Activated naive CD8-positive, alpha-beta T cell treated with anti-CD3 and anti-CD28 coated beads, Interleukin-2, amount 50 U/mL, for 24 hours (primary cell): ENCODE results near the gene TMSB4X.

Source experiments
- ATAC-seq: fragments of 150-1000 bp; cut with Tn5 transposase; one replicate; pipeline ENCODE4 v1.10.0; 2021
- DNase-seq: peaks from one replicate; pipeline ENCODE4 v3.0.0; 2021
- H3K27ac Mint-ChIP-seq: one replicate; pipeline ENCODE4 v1.8.0; 2021; ENCODE audit warnings: mild to moderate bottlenecking, mixed read lengths
- H3K27me3 Mint-ChIP-seq: one replicate; pipeline ENCODE4 v1.8.0; 2021; ENCODE audit warnings: mixed read lengths
- H3K36me3 Mint-ChIP-seq: one replicate; pipeline ENCODE4 v1.8.0; 2021; ENCODE audit warnings: low read depth, mixed read lengths
- H3K4me1 Mint-ChIP-seq: one replicate; pipeline ENCODE4 v1.8.0; 2021; ENCODE audit warnings: mixed read lengths
- H3K4me3 Mint-ChIP-seq: one replicate; pipeline ENCODE4 v1.8.0; 2021; ENCODE audit warnings: mild to moderate bottlenecking, moderate library complexity, mixed read lengths
- H3K9me3 Mint-ChIP-seq: one replicate; pipeline ENCODE4 v1.8.0; 2021; ENCODE audit warnings: mixed read lengths

TMSB4X gene

DNA sequence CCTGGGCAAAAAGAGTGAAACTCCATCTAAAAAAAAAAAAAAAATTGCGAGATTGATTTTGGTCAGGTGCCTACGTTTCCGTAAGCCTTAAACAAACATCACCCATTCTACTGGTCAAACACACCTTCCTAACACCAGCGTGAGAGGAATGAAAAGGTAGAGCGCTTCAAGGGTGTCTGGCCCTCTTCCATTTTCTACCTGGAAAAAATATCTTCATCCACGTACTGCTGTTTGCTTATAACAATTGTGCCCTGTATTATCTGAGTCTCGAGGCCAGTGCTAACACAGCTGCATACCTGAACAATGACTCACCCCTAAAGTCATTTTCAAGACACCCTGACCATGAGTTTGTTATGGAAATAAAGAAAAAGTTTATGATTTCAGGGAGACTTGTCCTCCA is 13.9 kb downstream of the TMSB4X start:
- peaks cover 2% of the 10 kb centered on the region for H3K36me3 Mint-ChIP-seq
- ATAC-seq, result no peak
- H3K27me3 Mint-ChIP-seq, result no peaks in the 10 kb centered on the region
- no peak overlapping the region for H3K27ac Mint-ChIP-seq
- DNase-seq, result no peak
- H3K4me3 Mint-ChIP-seq, result no peak overlapping the region
- H3K9me3 Mint-ChIP-seq, result no peaks in the 10 kb centered on the region
- H3K4me1 Mint-ChIP-seq, result peaks cover 82% of the 10 kb centered on the region

- peaks cover 2% of the 10 kb centered on the region for H3K36me3 Mint-ChIP-seq
- no peaks in the 10 kb centered on the region for H3K27me3 Mint-ChIP-seq
- H3K4me1 Mint-ChIP-seq, result peaks cover 80% of the 10 kb centered on the region
- no peak for ATAC-seq
- no peaks in the 10 kb centered on the region for H3K9me3 Mint-ChIP-seq
- H3K4me3 Mint-ChIP-seq, result no peak overlapping the region
- no peak overlapping the region for H3K27ac Mint-ChIP-seq
- DNase-seq, result no peak
Observed at GRCh38 chrX:12989461-12989860, 14.6 kb downstream of the TMSB4X start.

- H3K4me1 Mint-ChIP-seq, result peaks cover 69% of the 10 kb centered on the region
- DNase-seq, result no peak
- no peaks in the 10 kb centered on the region for H3K27me3 Mint-ChIP-seq
- no peak overlapping the region for H3K27ac Mint-ChIP-seq
- no peak overlapping the region for H3K4me3 Mint-ChIP-seq
- H3K36me3 Mint-ChIP-seq, result no peaks in the 10 kb centered on the region
- H3K9me3 Mint-ChIP-seq, result peaks cover 3% of the 10 kb centered on the region
- no peak for ATAC-seq
Observed at GRCh38 chrX:12991575-12991974, 16.7 kb downstream of the TMSB4X start.

GRCh38 chrX:12992544-12993118 is 17.7 kb downstream of the TMSB4X start:
- no peaks in the 10 kb centered on the region for H3K27me3 Mint-ChIP-seq
- H3K9me3 Mint-ChIP-seq, result peaks cover 3% of the 10 kb centered on the region
- ATAC-seq (no peak), DNase-seq (no peak)
- no peak overlapping the region for H3K27ac Mint-ChIP-seq
- H3K4me3 Mint-ChIP-seq, result no peak overlapping the region
- no peaks in the 10 kb centered on the region for H3K36me3 Mint-ChIP-seq
- H3K4me1 Mint-ChIP-seq, result peaks cover 70% of the 10 kb centered on the region

DNA sequence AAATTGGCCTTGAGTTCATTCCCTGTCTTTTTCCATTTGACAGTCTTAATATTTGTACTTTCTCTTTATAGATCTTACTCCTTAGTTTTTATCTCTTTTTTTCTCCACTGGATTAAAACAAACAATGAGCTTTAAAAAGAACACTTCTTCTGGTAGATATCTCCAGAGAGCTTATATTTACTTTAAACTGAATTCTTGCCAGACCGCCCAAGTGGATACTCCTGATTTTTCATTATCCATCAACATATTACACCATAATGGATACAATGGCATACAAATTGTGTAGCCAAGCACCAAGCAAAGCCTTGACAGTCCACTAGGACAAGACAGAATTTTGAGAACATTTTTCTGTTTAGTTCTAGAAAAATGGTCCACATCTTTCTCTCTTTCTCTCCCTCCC is 18.9 kb downstream of the TMSB4X start:
- no peak overlapping the region for H3K4me3 Mint-ChIP-seq
- H3K27me3 Mint-ChIP-seq, result no peaks in the 10 kb centered on the region
- ATAC-seq (no peak), DNase-seq (no peak)
- H3K9me3 Mint-ChIP-seq, result peaks cover 3% of the 10 kb centered on the region
- peaks cover 71% of the 10 kb centered on the region for H3K4me1 Mint-ChIP-seq
- H3K27ac Mint-ChIP-seq, result no peak overlapping the region
- no peaks in the 10 kb centered on the region for H3K36me3 Mint-ChIP-seq

DNA sequence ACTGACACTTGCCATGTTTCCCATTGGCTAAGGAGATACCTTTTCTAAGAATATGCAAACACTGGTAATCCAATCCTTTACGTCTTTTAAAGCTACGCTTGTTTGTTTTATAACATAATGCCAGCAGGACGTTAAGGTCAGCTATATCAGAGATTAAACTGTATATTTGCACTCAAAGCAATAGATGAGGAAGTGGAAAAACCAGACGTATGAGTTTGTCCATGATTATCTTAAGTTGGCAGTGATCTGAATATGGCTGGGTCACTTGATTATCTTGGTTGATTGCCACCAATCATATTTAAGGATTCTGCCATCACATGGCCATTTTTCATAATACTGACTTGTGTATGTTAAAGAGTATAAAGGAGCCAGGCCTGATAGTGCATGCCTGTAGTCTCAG is 19.4 kb downstream of the TMSB4X start:
- peaks cover 3% of the 10 kb centered on the region for H3K9me3 Mint-ChIP-seq
- no peak for DNase-seq
- no peak overlapping the region for H3K4me3 Mint-ChIP-seq
- peaks cover 67% of the 10 kb centered on the region for H3K4me1 Mint-ChIP-seq
- H3K27me3 Mint-ChIP-seq, result no peaks in the 10 kb centered on the region
- no peak for ATAC-seq
- no peaks in the 10 kb centered on the region for H3K36me3 Mint-ChIP-seq
- H3K27ac Mint-ChIP-seq, result no peak overlapping the region

- Mint-ChIP-seq H3K27ac (peak overlapping the region; percentile 89), H3K27me3 (no peaks in the 10 kb centered on the region), H3K4me3 (no peak overlapping the region), H3K4me1 (peaks cover 70% of the 10 kb centered on the region), H3K9me3 (peaks cover 3% of the 10 kb centered on the region), H3K36me3 (no peaks in the 10 kb centered on the region)
- DNase-seq (no peak), ATAC-seq (no peak)
Observed at GRCh38 chrX:12996934-12997435, 22.1 kb downstream of the TMSB4X start.

DNA sequence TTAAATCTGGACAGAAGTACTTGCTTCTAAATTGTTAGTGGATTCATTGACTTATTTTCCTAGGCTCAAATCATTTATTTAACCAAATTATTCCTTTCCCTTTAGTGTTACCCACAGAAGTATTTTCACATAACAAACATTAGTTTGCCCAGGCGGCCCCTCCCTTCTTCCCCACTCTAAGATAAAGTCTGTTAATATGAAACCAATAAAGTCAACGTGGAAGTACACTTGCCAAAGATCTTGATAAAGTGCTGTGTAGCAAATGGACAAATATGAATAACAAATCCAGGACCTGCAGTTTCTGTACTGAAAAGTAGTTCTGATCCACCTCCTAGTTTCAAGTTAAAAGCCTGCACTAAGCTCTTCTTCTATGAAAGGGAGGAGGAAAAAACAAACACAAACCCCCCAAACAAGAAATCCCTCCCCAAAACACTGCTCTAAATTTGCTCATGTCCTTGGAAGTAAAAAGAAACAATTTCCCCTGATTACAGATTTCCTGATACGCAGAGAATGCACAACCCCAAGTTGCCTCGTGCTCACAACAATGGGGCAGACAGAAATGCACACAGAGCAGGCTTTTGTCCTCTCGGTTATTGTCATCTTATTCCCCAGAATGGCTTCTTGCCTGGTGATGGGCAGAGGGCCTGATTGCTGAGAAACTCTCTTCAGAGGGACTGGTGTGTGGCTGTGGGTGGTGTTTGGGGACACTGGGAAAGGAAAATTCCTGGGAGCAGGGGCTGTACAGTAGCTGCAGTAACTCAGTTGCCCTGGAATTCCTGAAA is 23.2 kb downstream of the TMSB4X start:
- H3K27ac Mint-ChIP-seq, result peak overlapping the region; percentile 89
- H3K36me3 Mint-ChIP-seq, result no peaks in the 10 kb centered on the region
- peaks cover 71% of the 10 kb centered on the region for H3K4me1 Mint-ChIP-seq
- DNase-seq (no peak), ATAC-seq (no peak)
- H3K4me3 Mint-ChIP-seq, result peak overlapping the region; percentile 56
- no peaks in the 10 kb centered on the region for H3K27me3 Mint-ChIP-seq
- H3K9me3 Mint-ChIP-seq, result peaks cover 3% of the 10 kb centered on the region

DNA sequence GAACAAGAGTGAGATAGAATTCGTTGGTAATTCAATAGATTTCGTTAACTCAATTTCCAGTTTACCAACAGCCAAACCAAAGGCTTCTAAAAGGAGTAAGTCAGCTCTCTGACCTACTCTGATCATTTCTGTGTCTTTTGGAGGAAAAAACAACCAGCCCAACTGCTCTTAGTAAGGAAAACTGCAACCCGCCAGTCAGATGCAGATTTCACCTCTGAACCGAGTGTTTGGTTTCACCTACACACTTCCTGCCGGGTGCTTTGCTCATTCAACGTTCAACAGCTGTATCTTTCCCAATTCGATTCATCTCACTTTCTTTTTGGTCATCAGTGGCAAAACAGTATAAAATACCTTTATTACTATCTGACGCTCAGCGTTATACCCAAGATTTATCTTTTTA is 24.5 kb downstream of the TMSB4X start:
- peaks cover 3% of the 10 kb centered on the region for H3K9me3 Mint-ChIP-seq
- ATAC-seq (peak; percentile 63), DNase-seq (peak; percentile 45)
- H3K36me3 Mint-ChIP-seq, result no peaks in the 10 kb centered on the region
- H3K4me3 Mint-ChIP-seq, result peak overlapping the region; percentile 76
- H3K27ac Mint-ChIP-seq, result peak overlapping the region; percentile 97
- no peaks in the 10 kb centered on the region for H3K27me3 Mint-ChIP-seq
- H3K4me1 Mint-ChIP-seq, result peaks cover 71% of the 10 kb centered on the region

DNA sequence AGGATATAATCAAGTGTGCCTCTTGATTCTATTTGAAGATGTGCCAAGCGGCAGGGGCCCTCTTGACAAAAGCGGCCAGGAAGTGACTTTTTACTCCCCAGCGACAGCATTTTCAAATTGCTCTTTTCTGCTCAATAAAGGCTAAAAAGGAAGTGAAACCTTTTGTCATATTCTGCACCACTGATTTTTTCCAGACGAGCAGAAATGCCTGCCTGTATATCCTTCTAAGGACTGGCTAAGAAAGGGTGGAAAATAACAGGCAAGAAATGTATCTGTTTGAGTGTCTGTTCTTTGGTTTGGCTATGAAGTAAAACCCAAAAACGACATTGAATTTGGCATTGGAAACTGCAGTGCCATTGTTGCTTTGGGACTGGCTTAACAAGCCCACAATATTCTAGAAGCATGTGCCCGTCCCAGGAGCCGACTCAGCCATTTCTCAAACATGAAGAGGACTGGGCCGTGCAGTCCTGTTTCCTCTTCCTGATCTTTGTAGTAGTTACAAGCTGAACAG is 25.4 kb downstream of the TMSB4X start:
- Mint-ChIP-seq H3K27ac (peak overlapping the region; percentile 97), H3K4me3 (peak overlapping the region; percentile 76), H3K36me3 (no peaks in the 10 kb centered on the region), H3K9me3 (peaks cover under 1% of the 10 kb centered on the region), H3K27me3 (no peaks in the 10 kb centered on the region), H3K4me1 (peaks cover 79% of the 10 kb centered on the region)
- no peak for DNase-seq
- peak; percentile 65 for ATAC-seq

DNA sequence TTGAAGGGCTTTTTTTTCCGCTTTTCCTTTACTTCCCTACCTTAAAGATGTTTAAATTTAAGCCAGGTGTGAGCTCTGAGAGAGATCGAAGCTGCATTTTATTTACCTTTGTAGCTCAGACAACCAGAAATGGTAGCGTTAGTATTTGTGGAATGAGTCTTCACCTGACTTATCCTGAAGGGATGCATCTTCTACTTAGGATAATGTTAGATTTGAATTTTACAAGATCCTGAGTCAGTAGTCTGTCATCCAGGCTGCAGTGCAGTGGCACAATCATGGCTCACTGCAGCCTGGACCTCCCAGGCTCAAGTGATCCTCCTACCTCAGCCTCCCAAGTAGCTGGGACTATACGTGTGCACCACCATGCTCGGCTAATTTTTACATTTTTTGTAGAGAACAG is 26.2 kb downstream of the TMSB4X start:
- H3K36me3 Mint-ChIP-seq, result no peaks in the 10 kb centered on the region
- H3K27me3 Mint-ChIP-seq, result no peaks in the 10 kb centered on the region
- H3K27ac Mint-ChIP-seq, result peak overlapping the region; percentile 97
- no peaks in the 10 kb centered on the region for H3K9me3 Mint-ChIP-seq
- H3K4me1 Mint-ChIP-seq, result peaks cover 82% of the 10 kb centered on the region
- H3K4me3 Mint-ChIP-seq, result no peak overlapping the region
- ATAC-seq (no peak), DNase-seq (no peak)

DNA sequence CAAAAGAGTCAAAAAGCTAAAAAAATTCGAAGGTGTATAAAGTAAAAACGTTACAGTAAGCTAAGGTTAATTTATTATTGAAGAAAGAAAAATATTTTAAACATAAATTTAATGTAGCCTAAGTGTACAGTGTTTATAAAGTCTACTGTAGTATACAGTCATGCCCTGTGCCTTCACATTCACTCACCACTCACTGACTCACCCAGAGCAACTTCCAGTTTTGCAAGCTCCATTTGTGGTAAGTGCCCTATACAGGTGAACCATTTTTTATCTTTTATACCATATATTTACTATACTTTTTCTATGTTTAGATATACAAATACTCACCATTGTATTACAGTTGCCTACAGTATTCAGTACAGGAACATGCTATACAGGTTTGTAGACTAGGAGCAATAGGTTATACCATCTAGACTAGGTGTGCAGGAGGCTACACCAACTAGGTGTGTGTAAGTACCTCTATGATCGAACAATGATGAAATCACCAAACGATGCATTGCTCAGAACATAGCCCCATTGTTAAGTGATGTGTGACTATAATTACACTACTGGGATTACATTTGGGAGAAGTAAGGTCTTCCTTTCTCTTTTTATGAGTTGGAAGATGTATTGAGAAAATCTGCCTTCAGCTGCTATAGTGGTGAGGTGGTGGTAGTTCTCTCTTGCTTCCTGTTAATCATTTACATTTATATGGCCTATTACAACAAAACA is 27.2 kb downstream of the TMSB4X start:
- Mint-ChIP-seq H3K9me3 (no peaks in the 10 kb centered on the region), H3K36me3 (no peaks in the 10 kb centered on the region), H3K4me1 (peaks cover 82% of the 10 kb centered on the region), H3K27ac (peak overlapping the region; percentile 68), H3K4me3 (no peak overlapping the region), H3K27me3 (no peaks in the 10 kb centered on the region)
- peak; percentile 53 for ATAC-seq
- DNase-seq, result no peak

- Mint-ChIP-seq H3K4me3 (peak overlapping the region; percentile 79), H3K36me3 (no peaks in the 10 kb centered on the region), H3K9me3 (no peaks in the 10 kb centered on the region), H3K27ac (peak overlapping the region; percentile 99), H3K27me3 (no peaks in the 10 kb centered on the region), H3K4me1 (peaks cover 79% of the 10 kb centered on the region)
- DNase-seq (no peak), ATAC-seq (peak; percentile 71)
Observed at GRCh38 chrX:13005661-13006473, 31.0 kb downstream of the TMSB4X start.

DNA sequence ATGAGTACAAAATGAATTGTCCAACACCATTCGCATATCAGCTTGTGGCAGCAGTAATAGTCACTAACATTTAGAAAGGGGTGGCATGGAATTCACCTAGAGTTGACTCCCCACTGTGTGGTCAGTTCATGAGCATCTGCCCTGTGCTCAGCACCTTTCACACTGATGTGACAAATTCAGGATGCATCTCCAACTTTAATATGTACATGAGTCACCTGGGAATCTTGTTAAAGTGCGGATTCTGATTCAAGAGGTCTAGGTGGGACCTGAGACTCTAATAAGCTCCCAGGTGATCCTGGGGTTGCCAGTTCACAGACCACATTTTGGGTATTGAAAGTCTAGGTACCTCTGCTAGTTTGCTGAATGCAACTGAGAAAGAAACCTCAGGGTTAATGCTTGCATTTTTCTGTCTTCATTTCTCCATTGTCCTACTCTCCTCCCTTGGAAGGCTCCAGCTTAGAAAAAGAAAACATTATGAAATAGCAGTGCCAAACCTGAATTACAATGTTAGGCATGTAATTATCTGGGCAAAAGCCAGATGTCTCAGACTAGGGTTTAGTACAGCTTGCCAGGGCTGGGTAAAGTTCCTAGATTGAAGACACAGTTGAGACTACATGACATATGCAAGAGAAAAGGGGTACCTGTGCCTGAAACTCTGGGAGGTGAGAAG is 32.7 kb downstream of the TMSB4X start:
- no peaks in the 10 kb centered on the region for H3K9me3 Mint-ChIP-seq
- peaks cover 73% of the 10 kb centered on the region for H3K4me1 Mint-ChIP-seq
- no peak for DNase-seq
- no peak for ATAC-seq
- no peaks in the 10 kb centered on the region for H3K27me3 Mint-ChIP-seq
- H3K36me3 Mint-ChIP-seq, result no peaks in the 10 kb centered on the region
- H3K27ac Mint-ChIP-seq, result peak overlapping the region; percentile 25
- H3K4me3 Mint-ChIP-seq, result no peak overlapping the region
